ENCODE data around the gene STUB1. TPM values are rescaled to one million over a fixed set of nuclear protein-coding genes. Genes with fewer than 3 reads are reported as not detected.

STUB1 gene
- total and polyA plus RNA-seq, 2 donors (not counting 3 experiments of a cell fraction or from before 2014, with no cell fraction given), result 107 to 147 TPM

- Histone ChIP-seq H3K27me3 (ENCODE audit: control insufficient read depth in 2 of 2, insufficient read depth in 2 of 2, low read length in 2 of 2) (peaks cover 32 to 34% of the 10 kb centered on the region in 2 experiments), H3K4me2 (ENCODE audit: insufficient read depth, low read length) (no peak overlapping the region), H2AFZ (ENCODE audit: low read depth, low read length) (no peak overlapping the region), H3K79me2 (ENCODE audit: control insufficient read depth, insufficient read depth, low read length) (no peaks in the 10 kb centered on the region), H3K4me1 (ENCODE audit: control insufficient read depth, extremely low read depth, insufficient read depth, low read length) (no peaks in the 10 kb centered on the region), H3K9me3 (replicated peaks; ENCODE audit: control insufficient read depth, insufficient read depth, low read length) (no peaks in the 10 kb centered on the region), H3K9me1 (replicated peaks; ENCODE audit: control insufficient read depth, extremely low read depth, insufficient read depth, low read length) (no peaks in the 10 kb centered on the region), H3K4me3 (replicated peaks in 1 of 3; ENCODE audit: insufficient read depth in 1 of 3, low read depth in 1 of 3, low read length in 3 of 3) (no peak overlapping the region), H3K9ac (replicated peaks; ENCODE audit: extremely low read depth, insufficient read depth, low read length) (no peak overlapping the region), H3K27ac (ENCODE audit: insufficient read depth, low read depth, low read length) (no peak overlapping the region), H3K36me3 (ENCODE audit: control insufficient read depth in 2 of 2, extremely low read depth in 1 of 2, insufficient read depth in 2 of 2, low read length in 2 of 2) (no peaks in the 10 kb centered on the region), H4K20me1 (replicated peaks; ENCODE audit: control insufficient read depth, extremely low read depth, insufficient read depth, low read length) (no peaks in the 10 kb centered on the region)
- no peak for TF ChIP-seq MAX (IDR thresholded peaks at IDR 0.05; ENCODE audit: insufficient read depth, insufficient read length)
- peak; percentile 11 for TF ChIP-seq EZH2 (IDR thresholded peaks at IDR 0.05; ENCODE audit: borderline replicate concordance, low read depth, low read length, severe bottlenecking)
- no TSS peak for BruUV-seq (replicated peaks)
- DNase-seq (ENCODE audit: low read depth, low spot score) (no peak), FAIRE-seq (no peak)
- ChIA-PET POLR2A (no interaction called here), CTCF (interaction anchor here (0.9 kb wide), 1 partner anchor 8 kb away, joined by 3 read pairs; no protein-coding TSS in a partner anchor)
- intact Hi-C loops (cut with micrococcal nuclease), result no loop called here
- dilution Hi-C loops (cut with MboI; ENCODE audit: extremely low pct_ligation_motif_present, low sequenced_read_pairs), result no loop called here
These were observed 14.7 kb downstream of the STUB1 start for GRCh38 chr16:694863-695354.

- Histone ChIP-seq H3K4me3 (replicated peaks in 1 of 3; ENCODE audit: insufficient read depth in 1 of 3, low read depth in 1 of 3, low read length in 3 of 3) (no peak overlapping the region), H3K36me3 (ENCODE audit: control insufficient read depth in 2 of 2, extremely low read depth in 1 of 2, insufficient read depth in 2 of 2, low read length in 2 of 2) (no peaks in the 10 kb centered on the region), H3K9me1 (replicated peaks; ENCODE audit: control insufficient read depth, extremely low read depth, insufficient read depth, low read length) (no peaks in the 10 kb centered on the region), H3K27me3 (ENCODE audit: control insufficient read depth in 2 of 2, insufficient read depth in 2 of 2, low read length in 2 of 2) (peaks cover 32 to 39% of the 10 kb centered on the region in 2 experiments), H3K9ac (replicated peaks; ENCODE audit: extremely low read depth, insufficient read depth, low read length) (no peak overlapping the region), H3K4me2 (ENCODE audit: insufficient read depth, low read length) (no peak overlapping the region), H3K27ac (ENCODE audit: insufficient read depth, low read depth, low read length) (no peak overlapping the region), H3K79me2 (ENCODE audit: control insufficient read depth, insufficient read depth, low read length) (no peaks in the 10 kb centered on the region), H2AFZ (ENCODE audit: low read depth, low read length) (no peak overlapping the region), H3K4me1 (ENCODE audit: control insufficient read depth, extremely low read depth, insufficient read depth, low read length) (no peaks in the 10 kb centered on the region), H3K9me3 (replicated peaks; ENCODE audit: control insufficient read depth, insufficient read depth, low read length) (no peaks in the 10 kb centered on the region), H4K20me1 (replicated peaks; ENCODE audit: control insufficient read depth, extremely low read depth, insufficient read depth, low read length) (no peaks in the 10 kb centered on the region)
- dilution Hi-C loops (cut with MboI; ENCODE audit: extremely low pct_ligation_motif_present, low sequenced_read_pairs) (no loop called here), intact Hi-C loops (cut with micrococcal nuclease) (no loop called here)
- no TSS peak for BruUV-seq (replicated peaks)
- DNase-seq (ENCODE audit: low read depth, low spot score), result no peak
- ChIA-PET POLR2A (no interaction called here), CTCF (interaction anchor here (0.9 kb wide), 1 partner anchor 8 kb away, joined by 3 read pairs; no protein-coding TSS in a partner anchor)
- no peak for FAIRE-seq
- TF ChIP-seq FOS (IDR thresholded peaks at IDR 0.05; ENCODE audit: borderline replicate concordance, insufficient read depth, low read length), result no peak
- TF ChIP-seq EZH2 (IDR thresholded peaks at IDR 0.05; ENCODE audit: borderline replicate concordance, low read depth, low read length, severe bottlenecking), result peak; percentile 84
These were observed 15.3 kb downstream of the STUB1 start for GRCh38 chr16:695355-696089.

Measured in endothelial cell of umbilical vein (primary cell).